ENCODE data around the gene ADARB2. TPM values are rescaled to one million over a fixed set of nuclear protein-coding genes. Genes with fewer than 3 reads are reported as not detected.

The ADARB2 gene
- total and polyA plus RNA-seq, 4 donors: 0.22 to 1.3 (median 0.55) TPM

- Histone ChIP-seq H3K9ac (ENCODE audit: insufficient read depth in 1 of 2, low read length in 2 of 2) (no peak overlapping the region), H3K36me3 (ENCODE audit: control insufficient read depth in 4 of 4, insufficient read depth in 4 of 4, low read length in 4 of 4) (no peaks in the 10 kb centered on the region), H3K4me3 (no peak overlapping the region), H3K4me1 (ENCODE audit: control insufficient read depth in 5 of 5, insufficient read depth in 5 of 5, low read length in 5 of 5) (no peaks in the 10 kb centered on the region), H3K9me3 (ENCODE audit: control insufficient read depth in 4 of 4, insufficient read depth in 3 of 4, low read length in 3 of 4) (peaks cover 0 to 2% (median 0%) of the 10 kb centered on the region in 4 donors), H3K27ac (ENCODE audit: low read depth in 1 of 2, low read length in 1 of 2) (no peak overlapping the region), H3K27me3 (ENCODE audit: control insufficient read depth in 3 of 3, insufficient read depth in 3 of 3, low read length in 2 of 3) (no peaks in the 10 kb centered on the region)
- TF ChIP-seq, protein P1, sequence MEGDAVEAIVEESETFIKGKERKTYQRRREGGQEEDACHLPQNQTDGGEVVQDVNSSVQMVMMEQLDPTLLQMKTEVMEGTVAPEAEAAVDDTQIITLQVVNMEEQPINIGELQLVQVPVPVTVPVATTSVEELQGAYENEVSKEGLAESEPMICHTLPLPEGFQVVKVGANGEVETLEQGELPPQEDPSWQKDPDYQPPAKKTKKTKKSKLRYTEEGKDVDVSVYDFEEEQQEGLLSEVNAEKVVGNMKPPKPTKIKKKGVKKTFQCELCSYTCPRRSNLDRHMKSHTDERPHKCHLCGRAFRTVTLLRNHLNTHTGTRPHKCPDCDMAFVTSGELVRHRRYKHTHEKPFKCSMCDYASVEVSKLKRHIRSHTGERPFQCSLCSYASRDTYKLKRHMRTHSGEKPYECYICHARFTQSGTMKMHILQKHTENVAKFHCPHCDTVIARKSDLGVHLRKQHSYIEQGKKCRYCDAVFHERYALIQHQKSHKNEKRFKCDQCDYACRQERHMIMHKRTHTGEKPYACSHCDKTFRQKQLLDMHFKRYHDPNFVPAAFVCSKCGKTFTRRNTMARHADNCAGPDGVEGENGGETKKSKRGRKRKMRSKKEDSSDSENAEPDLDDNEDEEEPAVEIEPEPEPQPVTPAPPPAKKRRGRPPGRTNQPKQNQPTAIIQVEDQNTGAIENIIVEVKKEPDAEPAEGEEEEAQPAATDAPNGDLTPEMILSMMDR (IDR thresholded peaks at IDR 0.05; ENCODE audit: control extremely low read depth, extremely low read depth): no peak
- peak in 1 of 3 donors; percentile 4 for DNase-seq
- 90 to 95% methylated on average over 11 to 16 of the region's 16 CpGs for WGBS, 2 donors
- ATAC-seq (ENCODE audit: insufficient read depth, low FRiP score): no peak
Measured at GRCh38 chr10:1409392-1409791, 327.9 kb downstream of the ADARB2 start.

- Histone ChIP-seq H3K9me3 (ENCODE audit: control insufficient read depth in 4 of 4, insufficient read depth in 3 of 4, low read length in 3 of 4) (peaks cover 0 to 2% (median 0%) of the 10 kb centered on the region in 4 donors), H3K27ac (ENCODE audit: low read depth in 1 of 2, low read length in 1 of 2) (no peak overlapping the region), H3K36me3 (ENCODE audit: control insufficient read depth in 4 of 4, insufficient read depth in 4 of 4, low read length in 4 of 4) (no peaks in the 10 kb centered on the region), H3K9ac (ENCODE audit: insufficient read depth in 1 of 2, low read length in 2 of 2) (no peak overlapping the region), H3K4me3 (no peak overlapping the region), H3K4me1 (ENCODE audit: control insufficient read depth in 5 of 5, insufficient read depth in 5 of 5, low read length in 5 of 5) (no peaks in the 10 kb centered on the region), H3K27me3 (ENCODE audit: control insufficient read depth in 3 of 3, insufficient read depth in 3 of 3, low read length in 2 of 3) (no peaks in the 10 kb centered on the region)
- 88 to 89% methylated on average over 24 to 26 of the region's 26 CpGs for WGBS, 2 donors
- DNase-seq: peak in 1 of 3 donors; percentile 2
- TF ChIP-seq, protein P1 (IDR thresholded peaks at IDR 0.05; ENCODE audit: control extremely low read depth, extremely low read depth): no peak
- ATAC-seq (ENCODE audit: insufficient read depth, low FRiP score): no peak
Measured at GRCh38 chr10:1408651-1409367, 328.5 kb downstream of the ADARB2 start.

- Histone ChIP-seq H3K27ac (ENCODE audit: low read depth in 1 of 2, low read length in 1 of 2) (no peak overlapping the region), H3K36me3 (ENCODE audit: control insufficient read depth in 4 of 4, insufficient read depth in 4 of 4, low read length in 4 of 4) (no peaks in the 10 kb centered on the region), H3K27me3 (ENCODE audit: control insufficient read depth in 3 of 3, insufficient read depth in 3 of 3, low read length in 2 of 3) (no peaks in the 10 kb centered on the region), H3K9me3 (ENCODE audit: control insufficient read depth in 4 of 4, insufficient read depth in 3 of 4, low read length in 3 of 4) (peaks cover 0 to 2% (median 0%) of the 10 kb centered on the region in 4 donors), H3K4me3 (no peak overlapping the region), H3K4me1 (ENCODE audit: control insufficient read depth in 5 of 5, insufficient read depth in 5 of 5, low read length in 5 of 5) (no peaks in the 10 kb centered on the region), H3K9ac (ENCODE audit: insufficient read depth in 1 of 2, low read length in 2 of 2) (no peak overlapping the region)
- no peak for ATAC-seq (ENCODE audit: insufficient read depth, low FRiP score)
- TF ChIP-seq, protein P1 (IDR thresholded peaks at IDR 0.05; ENCODE audit: control extremely low read depth, extremely low read depth): no peak
- WGBS, 2 donors: 79 to 86% methylated on average over 25 of the region's 25 CpGs
- DNase-seq: peak in 1 of 3 donors; percentile 6
Measured at GRCh38 chr10:1406967-1407945, 330.1 kb downstream of the ADARB2 start.
